Psoas muscle (tissue), 8 donors: Measurements from ENCODE around the gene PTBP1. TPM values are rescaled to one million over a fixed set of nuclear protein-coding genes. Genes with fewer than 3 reads are reported as not detected.

Experiments used
- ATAC-seq, 4 donors: fragments of 200-7000 bp; cut with Tn5 transposase; one replicate each; pipeline ENCODE4 v1.9.1; 2020; ENCODE audit warnings: moderate library complexity in 3 of 4, mild to moderate bottlenecking in 2 of 4
- DNase-seq, 2 donors: peaks; one replicate each; pipeline ENCODE4 v3.0.0-alpha.2; 2020
- H3K27ac ChIP-seq: fragments of 200-600 bp; one replicate; pipeline ENCODE4 v1.8.0; 2022
- H3K27me3 ChIP-seq, 3 donors: fragments of 200-600 bp in 1 of 3; one replicate each; pipeline versions ENCODE4 v1.6.1 to v1.8.0; 2013 to 2022; ENCODE audit warnings: low read length in 2 of 3, mild to moderate bottlenecking in 2 of 3, moderate library complexity in 1 of 3; ENCODE audit not compliant: insufficient read depth in 3 of 3
- H3K36me3 ChIP-seq, 2 donors: fragments of 200-600 bp in 1 of 2; one replicate each; pipeline versions ENCODE4 v1.6.1 to v1.8.0; 2013 to 2022; ENCODE audit warnings: low read depth in 1 of 2, mild to moderate bottlenecking in 1 of 2, moderate library complexity in 1 of 2; ENCODE audit not compliant: insufficient read depth in 1 of 2
- H3K4me1 ChIP-seq: fragments of 200-600 bp; one replicate; pipeline ENCODE4 v1.8.0; 2022
- H3K4me3 ChIP-seq: fragments of 200-600 bp; one replicate; pipeline ENCODE4 v1.8.0; 2022; ENCODE audit warnings: mild to moderate bottlenecking
- H3K9me3 ChIP-seq: fragments of 200-600 bp; one replicate; pipeline ENCODE4 v1.8.0; 2022
- CTCF ChIP-seq: fragments of 200-600 bp; IDR thresholded peaks from one replicate; pipeline ENCODE4 v1.8.0; 2022; ENCODE audit warnings: antibody characterized with exemption
- WGBS, 3 donors: extraction: QIAGEN DNeasy Blood & Tissue Kit; methylation state at CpG; one replicate each; pipeline versions ENCODE4 v1.1.6 to v1.1.7; 2013; 5-methylcytosine and 5-hydroxymethylcytosine counted together
- intact Hi-C, 2 donors: fragments of 100-400 bp; cut with DNase I; formaldehyde crosslinking; loops; one replicate each; pipeline versions ENCODE4 v1.11.0 to v1.14.2; 2022
- polyA plus RNA-seq, 3 donors: library from polyadenylated mRNA; stranded (reverse); fragments of 200-250 nt; gene quantifications; one replicate each; pipeline ENCODE4 v1.2.3, GENCODE V29; 2013
- total RNA-seq, 4 donors: library from RNA; stranded (reverse); fragmentation: NEBNext Ultra II Directional in 2 of 4; extraction: Animal tissue kit (Norgen Biotek cat#: 25700) in 2 of 4; gene quantifications; one replicate each; pipeline versions ENCODE4 v1.2.1 to v1.2.4, GENCODE V29; 2021 to 2023
- donor health status: healthy with polysubstance abuse.
- donor health status: DM: no; HTN: no; CAD: no; lungs with moderate emphysema.
- donor health status: Bipolar disorder and iron deficiency.
- donor health status: healthy.
- donor health status: DM: yes; HTN: yes; CAD: no.
- donor health status: DM: no; HTN: no; CAD: no.
- donor health status: DM: no; HTN: no; CAD: no.
- donor health status: DM: yes; HTN: yes; CAD: no.

PTBP1 gene
- total and polyA plus RNA-seq, 7 donors = 24.2 to 69.4 (median 36.5) TPM

GRCh38 chr19:788983-789700 is 8.1 kb upstream of the PTBP1 start:
- no peaks in the 10 kb centered on the region for H3K36me3 ChIP-seq
- no peak for TF ChIP-seq CTCF
- no peaks in the 10 kb centered on the region for H3K27me3 ChIP-seq
- DNase-seq (peak; percentile 44 to 68), ATAC-seq (peak; percentile 30 to 57 (median 44))
- H3K9me3 ChIP-seq = no peaks in the 10 kb centered on the region
- H3K4me1 ChIP-seq = no peaks in the 10 kb centered on the region
- peak overlapping the region; percentile 23 for H3K4me3 ChIP-seq
- intact Hi-C loops = no loop called here
- peak overlapping the region; percentile 47 for H3K27ac ChIP-seq
- 35 to 44% (median 39%) methylated on average over 33 of the region's 33 CpGs for WGBS, 3 donors

GRCh38 chr19:789701-790060 is 7.6 kb upstream of the PTBP1 start:
- ATAC-seq (no peak), DNase-seq (peak in 1 of 2 donors; percentile 10)
- H3K27me3 ChIP-seq = no peaks in the 10 kb centered on the region
- H3K4me1 ChIP-seq = no peaks in the 10 kb centered on the region
- no peaks in the 10 kb centered on the region for H3K36me3 ChIP-seq
- H3K4me3 ChIP-seq = no peak overlapping the region
- intact Hi-C loops = no loop called here
- peak overlapping the region; percentile 47 for H3K27ac ChIP-seq
- H3K9me3 ChIP-seq = no peaks in the 10 kb centered on the region
- 76 to 87% (median 84%) methylated on average over 9 of the region's 9 CpGs for WGBS, 3 donors
- TF ChIP-seq CTCF = no peak

- Histone ChIP-seq H3K27ac (no peak overlapping the region), H3K4me1 (peaks cover 10% of the 10 kb centered on the region), H3K36me3 (no peaks in the 10 kb centered on the region), H3K4me3 (no peak overlapping the region), H3K27me3 (no peaks in the 10 kb centered on the region), H3K9me3 (no peaks in the 10 kb centered on the region)
- intact Hi-C loops = no loop called here
- ATAC-seq (no peak), DNase-seq (no peak)
- no peak for TF ChIP-seq CTCF
- 66 to 75% (median 72%) methylated on average over 26 of the region's 26 CpGs for WGBS, 3 donors
Observed at GRCh38 chr19:791007-791566, 6.2 kb upstream of the PTBP1 start.

- WGBS, 3 donors = 68 to 81% (median 71%) methylated on average over 6 to 8 of the region's 8 CpGs
- DNase-seq = peak in 1 of 2 donors; percentile 17
- no peak for TF ChIP-seq CTCF
- intact Hi-C loops = no loop called here
- peak overlapping the region; percentile 30 for H3K27ac ChIP-seq
- no peak overlapping the region for H3K4me3 ChIP-seq
- no peaks in the 10 kb centered on the region for H3K27me3 ChIP-seq
- H3K4me1 ChIP-seq = peaks cover 12% of the 10 kb centered on the region
- no peaks in the 10 kb centered on the region for H3K36me3 ChIP-seq
- H3K9me3 ChIP-seq = no peaks in the 10 kb centered on the region
- no peak for ATAC-seq
Observed at GRCh38 chr19:791567-792305, 5.5 kb upstream of the PTBP1 start.
